Esophagus muscularis mucosa (tissue), 4 donors: ENCODE measurements around the gene EVI5L. TPM values are rescaled to one million over a fixed set of nuclear protein-coding genes. Genes with fewer than 3 reads are reported as not detected.

ENCODE experiments used
- DNase-seq: peaks from one replicate; pipeline ENCODE4 v3.0.0-alpha.2; 2017; ENCODE audit errors: extremely low spot score
- H3K27ac ChIP-seq, 4 donors: fragments of 200-600 bp; sonication (generic); replicated peaks in 1 of 4; 1 replicate in 3 of 4; 2 replicates in 1 of 4; pipeline ENCODE4 v1.5.1; 2016 to 2019; ENCODE audit warnings: mild to moderate bottlenecking in 1 of 4
- H3K27me3 ChIP-seq, 4 donors: fragments of 200-600 bp; sonication (generic); one replicate each; pipeline versions ENCODE4 v1.5.1 to v1.6.0; 2016 to 2019
- H3K36me3 ChIP-seq, 4 donors: fragments of 200-600 bp; sonication (generic); one replicate each; pipeline ENCODE4 v1.5.1; 2016 to 2019
- H3K4me1 ChIP-seq, 4 donors: fragments of 200-600 bp; sonication (generic); one replicate each; pipeline ENCODE4 v1.5.1; 2016 to 2019
- H3K4me3 ChIP-seq, 4 donors: fragments of 200-600 bp; sonication (generic); 1 replicate in 2 of 4; 2 replicates in 2 of 4; pipeline ENCODE4 v1.5.1; 2016 to 2019; ENCODE audit warnings: mild to moderate bottlenecking in 4 of 4, moderate library complexity in 1 of 4
- H3K9me3 ChIP-seq, 4 donors: fragments of 200-600 bp; sonication (generic); 1 replicate in 3 of 4; 2 replicates in 1 of 4; pipeline ENCODE4 v1.5.1; 2016 to 2019
- EP300 ChIP-seq: sonication (generic); formaldehyde crosslinking; IDR thresholded peaks from one replicate; pipeline ENCODE4 v1.6.1; 2017; ENCODE audit warnings: antibody characterized with exemption
- POLR2A ChIP-seq: fragments of 450-650 bp; IDR thresholded peaks from one replicate; pipeline ENCODE4 v1.6.1; 2017; ENCODE audit warnings: antibody characterized with exemption, moderate library complexity, mild to moderate bottlenecking, low read depth
- POLR2AphosphoS5 ChIP-seq, 2 donors: sonication (generic); formaldehyde crosslinking; IDR thresholded peaks; one replicate each; pipeline ENCODE4 v1.6.1; 2017; ENCODE audit warnings: antibody characterized with exemption in 2 of 2
- WGBS: methylation state at CpG from one replicate; pipeline ENCODE4 v1.1.5; 2018; 5-methylcytosine and 5-hydroxymethylcytosine counted together
- intact Hi-C: fragments of 100-400 bp; cut with DNase I; formaldehyde crosslinking; loops from one replicate; pipeline ENCODE4 v1.15.1; 2023
- total RNA-seq, 4 donors: library from RNA; depleted of rRNA; stranded (reverse); fragments of >200 nt; gene quantifications; one replicate each; pipeline versions ENCODE4 v1.1.0 to v1.2.1, GENCODE V29; 2016
- TF ChIP-seq, protein P1 (sequence below), 3 experiments: fragments of 200-600 bp in 2 of 3; fragments of 450-650 bp in 1 of 3; sonication (generic) in 2 of 3; IDR thresholded peaks; one replicate each; pipeline ENCODE4 v1.5.1; 2017 to 2019; ENCODE audit warnings: antibody characterized with exemption in 3 of 3, mild to moderate bottlenecking in 2 of 3, moderate library complexity in 1 of 3

The EVI5L gene
- total RNA-seq, 4 donors from 2014 or later: 19.9 to 42.0 (median 29.2) TPM

DNA sequence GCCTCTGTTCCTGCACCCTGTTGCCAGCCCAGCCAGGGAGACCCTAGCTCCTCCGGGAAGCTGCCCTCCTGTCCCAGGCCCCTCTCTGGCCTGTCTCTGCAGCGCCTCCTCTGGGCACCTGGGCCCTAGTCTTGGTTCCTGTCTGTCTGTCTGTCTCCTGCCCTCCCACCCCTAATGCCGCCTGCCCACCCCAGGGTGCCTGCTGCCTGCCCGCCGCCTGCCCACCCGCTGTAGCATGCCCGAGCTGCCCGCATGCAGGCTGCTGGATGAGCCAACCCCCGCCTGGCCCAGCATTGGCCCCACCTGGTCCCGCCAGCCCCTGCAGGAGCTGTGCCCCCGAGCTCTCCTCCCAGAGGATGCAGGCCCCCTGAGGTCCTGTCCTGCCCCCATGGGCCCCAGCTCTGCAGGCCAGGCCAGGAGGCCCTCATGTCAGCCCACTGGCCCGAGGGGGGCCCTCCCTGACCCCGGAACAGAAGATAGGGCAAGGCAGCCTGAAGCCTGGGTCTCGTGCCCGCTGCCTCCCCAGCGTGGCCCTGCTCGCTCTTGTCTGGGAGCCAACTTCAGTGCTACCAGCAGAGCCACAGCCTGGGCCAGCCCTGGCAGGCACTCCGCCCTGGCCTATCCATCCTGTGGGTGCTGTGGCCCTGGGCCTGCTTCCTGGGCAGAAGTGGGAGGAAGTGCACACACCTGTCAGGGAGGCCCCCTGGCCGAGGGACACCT lies 78.9 kb downstream of the EVI5L start:
- intact Hi-C loops: no loop called here
- no peak for DNase-seq
- TF ChIP-seq POLR2AphosphoS5 (IDR thresholded peaks at IDR 0.05) (no peak), POLR2A (no peak), EP300 (no peak)
- TF ChIP-seq, protein P1, sequence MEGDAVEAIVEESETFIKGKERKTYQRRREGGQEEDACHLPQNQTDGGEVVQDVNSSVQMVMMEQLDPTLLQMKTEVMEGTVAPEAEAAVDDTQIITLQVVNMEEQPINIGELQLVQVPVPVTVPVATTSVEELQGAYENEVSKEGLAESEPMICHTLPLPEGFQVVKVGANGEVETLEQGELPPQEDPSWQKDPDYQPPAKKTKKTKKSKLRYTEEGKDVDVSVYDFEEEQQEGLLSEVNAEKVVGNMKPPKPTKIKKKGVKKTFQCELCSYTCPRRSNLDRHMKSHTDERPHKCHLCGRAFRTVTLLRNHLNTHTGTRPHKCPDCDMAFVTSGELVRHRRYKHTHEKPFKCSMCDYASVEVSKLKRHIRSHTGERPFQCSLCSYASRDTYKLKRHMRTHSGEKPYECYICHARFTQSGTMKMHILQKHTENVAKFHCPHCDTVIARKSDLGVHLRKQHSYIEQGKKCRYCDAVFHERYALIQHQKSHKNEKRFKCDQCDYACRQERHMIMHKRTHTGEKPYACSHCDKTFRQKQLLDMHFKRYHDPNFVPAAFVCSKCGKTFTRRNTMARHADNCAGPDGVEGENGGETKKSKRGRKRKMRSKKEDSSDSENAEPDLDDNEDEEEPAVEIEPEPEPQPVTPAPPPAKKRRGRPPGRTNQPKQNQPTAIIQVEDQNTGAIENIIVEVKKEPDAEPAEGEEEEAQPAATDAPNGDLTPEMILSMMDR (IDR thresholded peaks at IDR 0.05): no peak
- no peaks in the 10 kb centered on the region for H3K27me3 ChIP-seq
- no peak overlapping the region for H3K4me3 ChIP-seq
- H3K4me1 ChIP-seq: peaks cover 31 to 54% (median 42%) of the 10 kb centered on the region in 4 donors
- no peaks in the 10 kb centered on the region for H3K9me3 ChIP-seq
- no peak overlapping the region for H3K27ac ChIP-seq
- peaks cover 49 to 81% (median 67%) of the 10 kb centered on the region in 4 donors for H3K36me3 ChIP-seq
- 97% methylated on average over 7 of the region's 19 CpGs for WGBS

DNA sequence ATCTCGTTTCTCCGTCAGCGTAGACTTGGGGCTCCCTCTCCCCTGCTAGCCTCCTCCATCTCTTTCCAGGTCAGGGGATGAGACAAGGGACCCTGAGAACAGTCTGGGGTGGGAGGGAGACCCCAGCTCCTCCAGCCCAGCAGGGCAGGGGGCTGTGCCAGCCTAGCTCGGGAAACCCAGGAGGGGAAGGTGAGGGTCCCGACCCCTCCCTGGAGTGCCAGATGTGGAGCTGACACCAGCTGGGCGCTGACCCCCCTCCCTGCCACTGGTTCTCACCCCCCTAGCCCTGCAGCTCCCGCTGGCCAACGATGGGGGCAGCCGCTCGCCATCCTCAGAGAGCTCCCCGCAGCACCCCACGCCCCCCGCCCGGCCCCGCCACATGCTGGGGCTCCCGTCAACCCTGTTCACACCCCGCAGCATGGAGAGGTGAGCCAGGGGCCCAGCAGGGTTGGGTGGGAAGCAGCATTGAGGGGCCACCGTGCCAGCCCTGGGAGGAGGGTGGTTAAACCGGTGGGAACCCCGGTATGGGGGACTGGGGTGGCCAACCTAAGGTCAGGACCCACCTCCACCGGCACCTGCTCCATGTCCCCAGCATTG lies 79.6 kb downstream of the EVI5L start:
- intact Hi-C loops: no loop called here
- Histone ChIP-seq H3K27me3 (peaks cover 0 to 6% (median 0%) of the 10 kb centered on the region in 4 donors), H3K36me3 (peaks cover 49 to 81% (median 67%) of the 10 kb centered on the region in 4 donors), H3K4me3 (no peak overlapping the region), H3K4me1 (peaks cover 29 to 48% (median 39%) of the 10 kb centered on the region in 4 donors), H3K9me3 (no peaks in the 10 kb centered on the region), H3K27ac (no peak overlapping the region)
- no peak for DNase-seq
- no peak for TF ChIP-seq POLR2A
- 96% methylated on average over 8 of the region's 21 CpGs for WGBS

DNA sequence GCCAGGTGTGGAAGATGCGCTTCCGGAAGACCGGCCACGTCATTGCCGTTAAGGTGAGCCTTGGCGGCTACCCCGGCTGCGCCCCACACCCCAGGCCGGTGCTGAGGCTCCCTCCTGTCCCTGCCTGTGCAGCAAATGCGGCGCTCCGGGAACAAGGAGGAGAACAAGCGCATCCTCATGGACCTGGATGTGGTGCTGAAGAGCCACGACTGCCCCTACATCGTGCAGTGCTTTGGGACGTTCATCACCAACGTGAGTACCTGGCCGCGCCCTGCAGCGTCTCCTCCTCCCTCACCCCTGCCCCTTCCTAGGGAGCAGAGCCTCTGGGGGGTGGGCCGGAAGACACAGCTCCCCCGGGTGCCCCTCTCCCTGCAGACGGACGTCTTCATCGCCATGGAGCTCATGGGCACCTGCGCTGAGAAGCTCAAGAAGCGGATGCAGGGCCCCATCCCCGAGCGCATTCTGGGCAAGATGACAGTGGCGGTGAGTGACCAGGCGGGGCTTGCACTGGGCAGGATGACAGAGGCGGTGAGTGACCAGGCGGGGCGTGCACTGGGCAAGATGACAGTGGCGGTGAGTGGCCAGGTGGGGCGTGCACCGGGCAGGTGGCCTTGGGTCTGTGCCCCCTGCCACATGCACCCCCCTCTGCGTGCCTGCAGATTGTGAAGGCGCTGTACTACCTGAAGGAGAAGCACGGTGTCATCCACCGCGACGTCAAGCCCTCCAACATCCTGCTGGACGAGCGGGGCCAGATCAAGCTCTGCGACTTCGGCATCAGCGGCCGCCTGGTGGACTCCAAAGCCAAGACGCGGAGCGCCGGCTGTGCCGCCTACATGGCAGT lies 80.5 kb downstream of the EVI5L start:
- intact Hi-C loops: no loop called here
- TF ChIP-seq, protein P1 (IDR thresholded peaks at IDR 0.05): no peak
- TF ChIP-seq EP300 (no peak), POLR2AphosphoS5 (IDR thresholded peaks at IDR 0.05) (no peak), POLR2A (no peak)
- Histone ChIP-seq H3K4me1 (peaks cover 19 to 44% (median 31%) of the 10 kb centered on the region in 4 donors), H3K27ac (no peak overlapping the region), H3K36me3 (peaks cover 45 to 81% (median 63%) of the 10 kb centered on the region in 4 donors), H3K4me3 (no peak overlapping the region), H3K9me3 (no peaks in the 10 kb centered on the region), H3K27me3 (peaks cover 0 to 16% (median 3%) of the 10 kb centered on the region in 4 donors)
- no peak for DNase-seq
- 93% methylated on average over 50 of the region's 54 CpGs for WGBS

DNA sequence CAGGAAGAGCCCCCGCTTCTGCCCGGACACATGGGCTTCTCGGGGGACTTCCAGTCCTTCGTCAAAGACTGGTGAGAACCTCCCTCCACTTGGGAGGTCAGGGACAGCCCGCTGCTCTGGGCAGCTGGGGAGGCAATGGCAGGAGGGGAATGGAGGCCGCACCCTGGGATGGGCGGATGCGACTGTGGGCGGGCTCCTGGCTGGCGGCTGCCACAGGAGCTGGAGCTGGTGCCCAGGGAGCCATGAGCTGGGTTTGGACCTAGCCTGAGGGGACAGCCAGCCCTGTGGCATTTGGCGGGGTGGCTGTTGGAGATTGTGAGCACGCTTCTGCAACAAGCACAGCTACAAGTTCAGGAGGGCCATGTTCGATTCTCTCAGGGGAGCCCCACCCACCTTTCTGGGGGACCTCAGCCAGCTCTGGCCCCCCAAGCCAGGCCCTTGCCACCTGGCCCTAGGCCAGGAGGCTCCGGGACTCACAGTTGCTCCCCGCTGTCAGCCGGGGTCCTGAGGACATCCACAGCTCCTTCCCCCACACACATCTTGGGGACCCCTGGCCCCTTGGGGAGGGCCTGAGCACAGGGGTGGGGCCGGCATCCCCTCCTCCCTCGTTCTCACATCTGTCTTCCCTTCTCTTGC lies 81.6 kb downstream of the EVI5L start:
- no peak for DNase-seq

More for the DNA sequence above, 81.6 kb downstream of the EVI5L start:
- intact Hi-C loops: no loop called here
- H3K36me3 ChIP-seq: peaks cover 37 to 70% (median 53%) of the 10 kb centered on the region in 4 donors
- no peak overlapping the region for H3K4me3 ChIP-seq
- H3K27ac ChIP-seq: no peak overlapping the region
- H3K27me3 ChIP-seq: peaks cover 6 to 27% (median 13%) of the 10 kb centered on the region in 4 donors
- no peak for TF ChIP-seq POLR2A
- TF ChIP-seq, protein P1 (IDR thresholded peaks at IDR 0.05): no peak
- no peak for TF ChIP-seq EP300
- TF ChIP-seq POLR2AphosphoS5 (IDR thresholded peaks at IDR 0.05): no peak
- 87% methylated on average over 12 of the region's 18 CpGs for WGBS
- H3K9me3 ChIP-seq: no peaks in the 10 kb centered on the region
- peaks cover 19 to 44% (median 31%) of the 10 kb centered on the region in 4 donors for H3K4me1 ChIP-seq
